HEK293T (cell line): ENCODE data around the gene ZNF236.

Experiments used
- BHLHE40 ChIP-seq: fragments of 450-650 bp; IDR thresholded peaks from 2 replicates; pipeline ENCODE4 v1.6.1; 2016; ENCODE audit warnings: mild to moderate bottlenecking, moderate library complexity, borderline replicate concordance
- ELF4 ChIP-seq: fragments of 450-650 bp; IDR thresholded peaks from 2 replicates; pipeline ENCODE4 v1.6.1; 2017; ENCODE audit warnings: antibody characterized with exemption
- HDGF ChIP-seq: fragments of 450-650 bp; IDR thresholded peaks from 2 replicates; pipeline ENCODE4 v1.6.1; 2017; ENCODE audit warnings: antibody characterized with exemption, borderline replicate concordance
- LEF1 ChIP-seq: fragments of 450-650 bp; IDR thresholded peaks from 2 replicates; pipeline ENCODE4 v1.6.1; 2017; ENCODE audit warnings: mild to moderate bottlenecking, borderline replicate concordance
- NFRKB ChIP-seq: fragments of 450-650 bp; IDR thresholded peaks from 2 replicates; pipeline ENCODE4 v1.6.1; 2016; ENCODE audit warnings: mild to moderate bottlenecking, moderate library complexity
- SUZ12 ChIP-seq: fragments of 450-650 bp; IDR thresholded peaks from 2 replicates; pipeline ENCODE4 v1.6.1; 2016; ENCODE audit warnings: mild to moderate bottlenecking
- TARDBP ChIP-seq: fragments of 450-650 bp; IDR thresholded peaks from 2 replicates; pipeline ENCODE4 v1.6.1; 2016

DNA sequence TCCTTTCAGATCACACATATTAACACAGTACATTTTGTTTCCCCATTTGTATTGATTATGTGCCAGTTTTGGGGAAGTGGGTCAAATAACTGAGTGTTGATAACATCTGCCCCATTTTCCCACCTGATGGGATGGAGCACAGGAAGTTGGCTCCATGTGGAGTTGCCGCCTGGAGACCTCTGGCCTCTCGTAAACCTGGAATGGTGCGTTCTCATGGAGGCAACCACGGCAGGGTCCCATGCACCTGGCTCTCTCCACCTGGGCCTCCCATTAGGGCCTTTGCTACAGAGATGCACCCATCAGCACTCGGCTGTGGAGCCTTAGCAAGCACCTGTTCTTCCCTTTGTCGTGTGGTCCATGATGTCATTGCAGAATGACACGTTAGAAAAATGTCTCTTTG lies 179.6 kb downstream of the ZNF236 start:
- TF ChIP-seq SUZ12 (no peak), ELF4 (no peak), BHLHE40 (no peak), TARDBP (no peak), LEF1 (no peak), NFRKB (no peak), HDGF (no peak)
